Sigmoid colon (tissue), 3 donors: ENCODE measurements around the gene SLC17A5.
"Not testable (repeated sequence)": the region's sequence is repeated elsewhere in the genome, so short reads cannot be mapped to it uniquely, and the experiment has no call there.

ENCODE experiments used
- POLR2A ChIP-seq, 2 donors: fragments of 450-650 bp; IDR thresholded peaks; one replicate each; pipeline ENCODE4 v1.6.1; 2016; ENCODE audit warnings: antibody characterized with exemption in 2 of 2, mild to moderate bottlenecking in 2 of 2, moderate library complexity in 2 of 2
- TF ChIP-seq, protein P1 (sequence below), 4 experiments: fragments of 450-650 bp in 3 of 4; fragments of 200-600 bp in 1 of 4; IDR thresholded peaks; one replicate each; pipeline ENCODE4 v1.5.1; 2016 to 2019; ENCODE audit warnings: antibody characterized with exemption in 4 of 4, mild to moderate bottlenecking in 3 of 4, moderate library complexity in 2 of 4

DNA sequence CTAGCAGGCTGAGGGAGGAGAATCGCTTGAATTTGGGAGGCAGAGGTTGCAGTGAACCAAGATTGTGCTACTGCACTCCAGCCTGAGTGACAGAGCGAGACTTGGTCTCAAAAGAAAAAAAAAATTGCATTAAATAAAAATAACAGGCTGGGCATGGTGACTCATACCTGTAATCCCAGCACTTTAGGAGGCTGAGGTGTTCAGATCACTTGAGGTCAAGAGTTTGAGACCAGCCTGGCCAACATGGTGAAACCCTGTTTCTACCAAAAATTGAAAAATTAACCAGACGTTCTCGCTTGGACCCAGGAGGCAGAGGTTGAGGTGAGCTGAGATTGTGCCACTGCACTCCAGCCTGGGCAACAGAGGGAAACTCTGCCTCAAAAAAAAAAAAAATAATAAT, 102.7 kb downstream of the SLC17A5 start:
- TF ChIP-seq, protein P1, sequence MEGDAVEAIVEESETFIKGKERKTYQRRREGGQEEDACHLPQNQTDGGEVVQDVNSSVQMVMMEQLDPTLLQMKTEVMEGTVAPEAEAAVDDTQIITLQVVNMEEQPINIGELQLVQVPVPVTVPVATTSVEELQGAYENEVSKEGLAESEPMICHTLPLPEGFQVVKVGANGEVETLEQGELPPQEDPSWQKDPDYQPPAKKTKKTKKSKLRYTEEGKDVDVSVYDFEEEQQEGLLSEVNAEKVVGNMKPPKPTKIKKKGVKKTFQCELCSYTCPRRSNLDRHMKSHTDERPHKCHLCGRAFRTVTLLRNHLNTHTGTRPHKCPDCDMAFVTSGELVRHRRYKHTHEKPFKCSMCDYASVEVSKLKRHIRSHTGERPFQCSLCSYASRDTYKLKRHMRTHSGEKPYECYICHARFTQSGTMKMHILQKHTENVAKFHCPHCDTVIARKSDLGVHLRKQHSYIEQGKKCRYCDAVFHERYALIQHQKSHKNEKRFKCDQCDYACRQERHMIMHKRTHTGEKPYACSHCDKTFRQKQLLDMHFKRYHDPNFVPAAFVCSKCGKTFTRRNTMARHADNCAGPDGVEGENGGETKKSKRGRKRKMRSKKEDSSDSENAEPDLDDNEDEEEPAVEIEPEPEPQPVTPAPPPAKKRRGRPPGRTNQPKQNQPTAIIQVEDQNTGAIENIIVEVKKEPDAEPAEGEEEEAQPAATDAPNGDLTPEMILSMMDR (IDR thresholded peaks at IDR 0.05), result not testable (repeated sequence)
- TF ChIP-seq POLR2A (IDR thresholded peaks at IDR 0.05), result not testable (repeated sequence)
